Measurements from ENCODE around the gene TMEM50A.
"Not testable (repeated sequence)": the region's sequence is repeated elsewhere in the genome, so short reads cannot be mapped to it uniquely, and the experiment has no call there.

The TMEM50A gene

GRCh38 chr1:25336922-25337354 lies 1.2 kb upstream of the TMEM50A start:
- peak overlapping the region; percentile 42 for H3K4me3 ChIP-seq (ENCODE audit: insufficient read depth, low read depth, low read length)
- H3K9me3 ChIP-seq (ENCODE audit: control insufficient read depth, low read length); H3K36me3 ChIP-seq (ENCODE audit: control insufficient read depth, insufficient read depth, low read length); H3K27ac ChIP-seq (ENCODE audit: insufficient read depth, low read depth, low read length, poor library complexity, severe bottlenecking); H3K4me1 ChIP-seq (ENCODE audit: control insufficient read depth, insufficient read depth, low read length); H3K27me3 ChIP-seq (ENCODE audit: control insufficient read depth, insufficient read depth, low read length, poor library complexity, severe bottlenecking): not testable (repeated sequence)
- 0% methylated on average over 6 to 24 of the region's 29 CpGs for WGBS, 2 experiments

- Histone ChIP-seq H3K4me3 (ENCODE audit: insufficient read depth, low read depth, low read length) (peak overlapping the region; percentile 90), H3K27ac (ENCODE audit: insufficient read depth, low read depth, low read length, poor library complexity, severe bottlenecking) (peak overlapping the region; percentile 50)
- 0% methylated on average over 10 of the region's 39 CpGs for WGBS, 2 experiments
- not testable (repeated sequence) for H3K27me3 ChIP-seq (ENCODE audit: control insufficient read depth, insufficient read depth, low read length, poor library complexity, severe bottlenecking); H3K9me3 ChIP-seq (ENCODE audit: control insufficient read depth, low read length); H3K4me1 ChIP-seq (ENCODE audit: control insufficient read depth, insufficient read depth, low read length); H3K36me3 ChIP-seq (ENCODE audit: control insufficient read depth, insufficient read depth, low read length)
Measured at GRCh38 chr1:25337483-25338187, 499 bp upstream of the TMEM50A start.

GRCh38 chr1:25338986-25339385 lies 852 bp downstream of the TMEM50A start:
- H3K4me3 ChIP-seq (ENCODE audit: insufficient read depth, low read depth, low read length), result peak overlapping the region; percentile 90
- no peak overlapping the region for H3K27ac ChIP-seq (ENCODE audit: insufficient read depth, low read depth, low read length, poor library complexity, severe bottlenecking)
- peaks cover 2% of the 10 kb centered on the region for H3K4me1 ChIP-seq (ENCODE audit: control insufficient read depth, insufficient read depth, low read length)
- H3K27me3 ChIP-seq (ENCODE audit: control insufficient read depth, insufficient read depth, low read length, poor library complexity, severe bottlenecking), result no peaks in the 10 kb centered on the region
- H3K36me3 ChIP-seq (ENCODE audit: control insufficient read depth, insufficient read depth, low read length), result no peaks in the 10 kb centered on the region
- WGBS, 2 experiments, result 13 to 15% methylated on average over 6 of the region's 6 CpGs
- H3K9me3 ChIP-seq (ENCODE audit: control insufficient read depth, low read length), result no peaks in the 10 kb centered on the region

DNA sequence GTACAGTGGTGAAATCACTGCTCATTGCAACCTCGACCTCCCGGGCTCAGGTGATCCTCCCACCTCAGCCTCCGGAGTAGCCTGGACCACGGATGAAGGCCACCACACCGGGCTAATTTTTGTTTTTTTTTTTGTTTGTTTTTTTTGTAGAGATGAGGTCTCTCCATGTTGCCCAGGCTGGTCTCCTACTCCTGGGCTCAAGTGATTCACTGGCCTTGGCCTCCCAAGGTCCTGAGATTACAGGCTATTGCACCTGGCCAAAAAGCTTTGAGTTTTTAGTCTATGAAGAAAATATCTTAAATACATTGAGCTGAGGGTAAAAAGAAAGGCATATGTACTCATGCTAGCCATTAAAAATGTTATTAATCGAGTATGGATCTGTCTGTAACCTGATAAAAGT lies 3.6 kb downstream of the TMEM50A start:
- Histone ChIP-seq H3K36me3 (ENCODE audit: control insufficient read depth, insufficient read depth, low read length) (peaks cover 8% of the 10 kb centered on the region), H3K4me1 (ENCODE audit: control insufficient read depth, insufficient read depth, low read length) (peaks cover 2% of the 10 kb centered on the region), H3K4me3 (ENCODE audit: insufficient read depth, low read depth, low read length) (no peak overlapping the region), H3K27ac (ENCODE audit: insufficient read depth, low read depth, low read length, poor library complexity, severe bottlenecking) (no peak overlapping the region), H3K27me3 (ENCODE audit: control insufficient read depth, insufficient read depth, low read length, poor library complexity, severe bottlenecking) (no peaks in the 10 kb centered on the region), H3K9me3 (ENCODE audit: control insufficient read depth, low read length) (no peaks in the 10 kb centered on the region)
- 78 to 79% methylated on average over 6 of the region's 6 CpGs for WGBS, 2 experiments

DNA sequence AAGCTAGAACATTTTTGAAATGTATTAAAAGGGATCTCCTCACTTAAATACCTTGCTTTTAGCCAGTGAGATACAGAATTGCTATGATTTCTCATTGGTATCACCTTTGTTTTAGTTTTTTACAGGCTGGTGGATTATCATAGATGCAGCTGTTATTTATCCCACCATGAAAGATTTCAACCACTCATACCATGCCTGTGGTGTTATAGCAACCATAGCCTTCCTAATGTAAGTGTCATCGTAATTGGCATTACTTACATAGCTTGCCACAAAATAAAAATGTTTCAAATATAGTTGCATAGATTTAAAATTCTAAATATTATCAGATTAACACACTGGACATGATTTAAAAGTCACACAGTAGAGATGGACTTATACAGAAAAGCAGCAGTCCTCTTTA lies 4.7 kb downstream of the TMEM50A start:
- Histone ChIP-seq H3K27me3 (ENCODE audit: control insufficient read depth, insufficient read depth, low read length, poor library complexity, severe bottlenecking) (no peaks in the 10 kb centered on the region), H3K4me3 (ENCODE audit: insufficient read depth, low read depth, low read length) (no peak overlapping the region), H3K4me1 (ENCODE audit: control insufficient read depth, insufficient read depth, low read length) (peaks cover 2% of the 10 kb centered on the region), H3K9me3 (ENCODE audit: control insufficient read depth, low read length) (no peaks in the 10 kb centered on the region), H3K27ac (ENCODE audit: insufficient read depth, low read depth, low read length, poor library complexity, severe bottlenecking) (no peak overlapping the region), H3K36me3 (ENCODE audit: control insufficient read depth, insufficient read depth, low read length) (peaks cover 8% of the 10 kb centered on the region)
- 100% methylated on average over 1 of the region's 1 CpG; no CpG with 5 or more reads in 1 of the 2 experiments for WGBS, 2 experiments

GRCh38 chr1:25343872-25344271 lies 5.7 kb downstream of the TMEM50A start:
- 85 to 93% methylated on average over 4 of the region's 4 CpGs for WGBS, 2 experiments

DNA sequence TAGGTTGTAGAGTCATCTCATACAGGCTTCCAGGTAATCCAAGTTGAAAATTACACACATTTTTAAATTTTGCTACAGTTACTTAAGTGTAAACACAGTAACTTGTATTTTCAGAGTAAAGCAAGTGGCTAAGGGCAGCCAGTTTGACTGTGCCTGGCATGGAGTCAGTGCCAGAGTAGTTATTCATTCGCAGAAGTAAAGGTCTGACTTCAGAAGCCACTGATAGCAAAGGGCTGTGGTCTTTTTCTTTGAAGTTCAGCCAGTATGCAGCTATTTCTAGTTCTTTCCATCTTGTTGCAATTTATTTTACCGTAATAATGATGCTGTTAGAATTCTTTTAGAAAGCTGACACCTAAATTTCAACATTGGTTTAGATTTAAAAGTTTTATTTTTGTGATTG lies 9.4 kb downstream of the TMEM50A start:
- Histone ChIP-seq H3K4me3 (ENCODE audit: insufficient read depth, low read depth, low read length) (no peak overlapping the region), H3K4me1 (ENCODE audit: control insufficient read depth, insufficient read depth, low read length) (no peaks in the 10 kb centered on the region)

More at GRCh38 chr1:25343872-25344271, 5.7 kb downstream of the TMEM50A start:
- H3K27me3 ChIP-seq (ENCODE audit: control insufficient read depth, insufficient read depth, low read length, poor library complexity, severe bottlenecking), result no peaks in the 10 kb centered on the region
- H3K9me3 ChIP-seq (ENCODE audit: control insufficient read depth, low read length), result no peaks in the 10 kb centered on the region
- peaks cover 8% of the 10 kb centered on the region for H3K36me3 ChIP-seq (ENCODE audit: control insufficient read depth, insufficient read depth, low read length)
- no peak overlapping the region for H3K4me3 ChIP-seq (ENCODE audit: insufficient read depth, low read depth, low read length)
- no peak overlapping the region for H3K27ac ChIP-seq (ENCODE audit: insufficient read depth, low read depth, low read length, poor library complexity, severe bottlenecking)
- H3K4me1 ChIP-seq (ENCODE audit: control insufficient read depth, insufficient read depth, low read length), result peaks cover 2% of the 10 kb centered on the region

GRCh38 chr1:25349606-25350005 lies 11.5 kb downstream of the TMEM50A start:
- Histone ChIP-seq H3K27ac (ENCODE audit: insufficient read depth, low read depth, low read length, poor library complexity, severe bottlenecking) (no peak overlapping the region), H3K27me3 (ENCODE audit: control insufficient read depth, insufficient read depth, low read length, poor library complexity, severe bottlenecking) (no peaks in the 10 kb centered on the region), H3K9me3 (ENCODE audit: control insufficient read depth, low read length) (no peaks in the 10 kb centered on the region), H3K4me1 (ENCODE audit: control insufficient read depth, insufficient read depth, low read length) (no peaks in the 10 kb centered on the region), H3K36me3 (ENCODE audit: control insufficient read depth, insufficient read depth, low read length) (peaks cover 8% of the 10 kb centered on the region), H3K4me3 (ENCODE audit: insufficient read depth, low read depth, low read length) (no peak overlapping the region)
- 93 to 95% methylated on average over 3 of the region's 3 CpGs for WGBS, 2 experiments

More for the DNA sequence above, 9.4 kb downstream of the TMEM50A start:
- peaks cover 12% of the 10 kb centered on the region for H3K36me3 ChIP-seq (ENCODE audit: control insufficient read depth, insufficient read depth, low read length)
- no peak overlapping the region for H3K27ac ChIP-seq (ENCODE audit: insufficient read depth, low read depth, low read length, poor library complexity, severe bottlenecking)
- no peaks in the 10 kb centered on the region for H3K27me3 ChIP-seq (ENCODE audit: control insufficient read depth, insufficient read depth, low read length, poor library complexity, severe bottlenecking)
- 97 to 98% methylated on average over 1 to 2 of the region's 2 CpGs for WGBS, 2 experiments
- no peaks in the 10 kb centered on the region for H3K9me3 ChIP-seq (ENCODE audit: control insufficient read depth, low read length)

DNA sequence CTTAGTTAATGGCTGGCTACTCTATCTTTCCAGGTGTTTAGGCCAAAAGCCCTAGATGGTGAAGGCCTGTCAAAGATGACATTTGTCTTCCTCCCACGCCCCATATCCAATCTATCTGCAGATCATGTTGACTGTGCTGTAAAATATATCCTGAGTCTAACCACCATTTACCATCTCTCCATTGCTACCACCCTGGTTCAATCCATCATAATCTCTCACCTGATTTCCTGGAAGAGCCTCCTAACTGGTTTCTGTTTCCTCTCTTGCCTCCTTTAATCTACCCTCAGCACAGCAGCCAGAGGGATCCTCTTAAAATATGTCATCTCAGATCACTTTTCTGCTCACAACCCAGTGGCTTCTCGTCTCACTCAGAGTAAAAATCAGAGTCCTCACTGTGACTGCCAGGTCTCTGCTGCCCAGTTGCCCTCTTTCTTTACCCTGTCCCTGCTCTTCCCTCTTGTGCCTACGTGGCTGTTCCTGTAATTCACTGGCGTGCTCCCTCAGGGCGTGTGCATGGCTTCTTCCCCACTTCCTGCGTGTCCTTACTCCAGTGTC lies 17.8 kb downstream of the TMEM50A start:
- WGBS, 2 experiments, result 92 to 95% methylated on average over 6 of the region's 6 CpGs
- Histone ChIP-seq H3K36me3 (ENCODE audit: control insufficient read depth, insufficient read depth, low read length) (peaks cover 11% of the 10 kb centered on the region), H3K4me3 (ENCODE audit: insufficient read depth, low read depth, low read length) (no peak overlapping the region), H3K4me1 (ENCODE audit: control insufficient read depth, insufficient read depth, low read length) (no peaks in the 10 kb centered on the region), H3K27ac (ENCODE audit: insufficient read depth, low read depth, low read length, poor library complexity, severe bottlenecking) (no peak overlapping the region), H3K27me3 (ENCODE audit: control insufficient read depth, insufficient read depth, low read length, poor library complexity, severe bottlenecking) (no peaks in the 10 kb centered on the region), H3K9me3 (ENCODE audit: control insufficient read depth, low read length) (no peaks in the 10 kb centered on the region)

GRCh38 chr1:25356441-25356840 lies 18.3 kb downstream of the TMEM50A start:
- Histone ChIP-seq H3K9me3 (ENCODE audit: control insufficient read depth, low read length) (no peaks in the 10 kb centered on the region), H3K4me1 (ENCODE audit: control insufficient read depth, insufficient read depth, low read length) (no peaks in the 10 kb centered on the region), H3K4me3 (ENCODE audit: insufficient read depth, low read depth, low read length) (no peak overlapping the region), H3K27me3 (ENCODE audit: control insufficient read depth, insufficient read depth, low read length, poor library complexity, severe bottlenecking) (no peaks in the 10 kb centered on the region), H3K27ac (ENCODE audit: insufficient read depth, low read depth, low read length, poor library complexity, severe bottlenecking) (no peak overlapping the region), H3K36me3 (ENCODE audit: control insufficient read depth, insufficient read depth, low read length) (peaks cover 11% of the 10 kb centered on the region)
